IMR-90 (cell line): ENCODE measurements around the gene AGPAT3. TPM values are rescaled to one million over a fixed set of nuclear protein-coding genes. Genes with fewer than 3 reads are reported as not detected.
"Not testable (repeated sequence)": the region's sequence is repeated elsewhere in the genome, so short reads cannot be mapped to it uniquely, and the experiment has no call there.

Experiments used
- ATAC-seq: fragments of 200-7000 bp; cut with Tn5 transposase; 2 replicates; pipeline ENCODE4 v1.9.1; 2020; ENCODE audit warnings: low read depth, mild to moderate bottlenecking, moderate library complexity
- BruUV-seq: library from RNA; stranded (reverse); fragments of 400-500 nt; replicated peaks from 2 replicates; lab custom pipeline; 2021; lab: Mats Ljungman, UMichigan
- CTCF ChIA-PET: fragments of 300-600 bp; formaldehyde crosslinking; extraction: SDS; loops from one replicate; lab custom pipeline; 2021; ENCODE audit warnings: antibody characterized with exemption; lab: Yijun Ruan, JAX
- POLR2A ChIA-PET: fragments of 300-600 bp; sonication (Branson Sonifier 250); formaldehyde crosslinking; loops from one replicate; lab custom pipeline; 2022; ENCODE audit warnings: antibody characterized with exemption; ENCODE audit not compliant: unreplicated experiment; lab: Charles Lee
- DNase-seq: peaks from one replicate; pipeline ENCODE4 v3.0.0; 2013
- H2AFZ ChIP-seq: replicated peaks from 2 replicates; pipeline ENCODE3; 2013; ENCODE audit warnings: low read length, mild to moderate bottlenecking; ENCODE audit not compliant: poor library complexity
- H2AK5ac ChIP-seq: 2 replicates; pipeline ENCODE4 v1.6.1; 2013; ENCODE audit warnings: low read depth, low read length, inconsistent platforms
- H2AK9ac ChIP-seq: replicated peaks from 2 replicates; pipeline ENCODE3; 2013; ENCODE audit warnings: mild to moderate bottlenecking, low read depth, low read length, moderate library complexity; ENCODE audit not compliant: poor library complexity
- H2BK120ac ChIP-seq: 2 replicates; pipeline ENCODE4 v1.6.1; 2013; ENCODE audit warnings: low read depth, low read length, inconsistent platforms
- H2BK15ac ChIP-seq: 3 replicates; pipeline ENCODE4 v1.6.1; 2013; ENCODE audit warnings: low read depth, low read length, inconsistent platforms
- H2BK20ac ChIP-seq: 2 replicates; pipeline ENCODE4 v1.6.1; 2013; ENCODE audit warnings: low read depth, mild to moderate bottlenecking, inconsistent platforms, low read length, moderate library complexity
- H2BK5ac ChIP-seq: 2 replicates; pipeline ENCODE4 v1.6.1; 2013; ENCODE audit warnings: mild to moderate bottlenecking, low read depth, low read length, inconsistent platforms; ENCODE audit not compliant: poor library complexity, severe bottlenecking
- H3K14ac ChIP-seq: replicated peaks from 2 replicates; pipeline ENCODE4 v1.6.1; 2013; ENCODE audit warnings: low read depth, low read length, inconsistent platforms
- H3K18ac ChIP-seq: 2 replicates; pipeline ENCODE4 v1.6.1; 2013; ENCODE audit warnings: low read depth, low read length, control low read depth
- H3K23ac ChIP-seq: 2 replicates; pipeline ENCODE4 v1.6.1; 2013; ENCODE audit warnings: low read depth, low read length, inconsistent platforms
- H3K27ac ChIP-seq: 2 replicates; pipeline ENCODE4 v1.5.1; 2013; ENCODE audit warnings: mild to moderate bottlenecking, control low read depth, low read length; ENCODE audit not compliant: insufficient read depth
- H3K27me3 ChIP-seq: 2 replicates; pipeline ENCODE4 v1.6.1; 2013; ENCODE audit warnings: low read length; ENCODE audit not compliant: control insufficient read depth, insufficient read depth
- H3K36me3 ChIP-seq: 2 replicates; pipeline ENCODE4 v1.6.1; 2013; ENCODE audit warnings: low read length, mixed read lengths; ENCODE audit not compliant: control insufficient read depth, insufficient read depth
- H3K4ac ChIP-seq: 2 replicates; pipeline ENCODE4 v1.6.1; 2013; ENCODE audit warnings: low read depth, low read length, inconsistent platforms
- H3K4me1 ChIP-seq: 2 replicates; pipeline ENCODE4 v1.6.1; 2013; ENCODE audit warnings: low read length, mixed read lengths; ENCODE audit not compliant: control insufficient read depth, insufficient read depth
- H3K4me2 ChIP-seq: 2 replicates; pipeline ENCODE4 v1.6.1; 2013; ENCODE audit warnings: low read depth, mild to moderate bottlenecking, control low read depth, low read length, moderate library complexity
- H3K4me3 ChIP-seq: 2 replicates; pipeline ENCODE4 v1.5.1; 2013; ENCODE audit warnings: low read depth, mild to moderate bottlenecking, control low read depth, low read length, moderate library complexity; ENCODE audit not compliant: insufficient read depth
- H3K56ac ChIP-seq: 2 replicates; pipeline ENCODE4 v1.6.1; 2013; ENCODE audit warnings: low read length, inconsistent platforms; ENCODE audit not compliant: insufficient read depth; ENCODE audit errors: extremely low read depth
- H3K79me1 ChIP-seq, 2 experiments: 2 replicates each; pipeline ENCODE4 v1.6.1; 2013; ENCODE audit warnings: low read length in 2 of 2, inconsistent platforms in 1 of 2, low read depth in 1 of 2
- H3K9ac ChIP-seq: 2 replicates; pipeline ENCODE4 v1.6.1; 2013; ENCODE audit warnings: low read depth, low read length, control low read depth
- H3K9me1 ChIP-seq: 2 replicates; pipeline ENCODE4 v1.6.1; 2013; ENCODE audit warnings: low read length, inconsistent platforms; ENCODE audit not compliant: insufficient read depth
- H3K9me3 ChIP-seq: 2 replicates; pipeline ENCODE4 v1.6.1; 2013; ENCODE audit warnings: low read length; ENCODE audit not compliant: control insufficient read depth, insufficient read depth
- H4K20me1 ChIP-seq: 2 replicates; pipeline ENCODE4 v1.6.1; 2013; ENCODE audit warnings: low read length, inconsistent platforms; ENCODE audit not compliant: insufficient read depth
- H4K5ac ChIP-seq: 2 replicates; pipeline ENCODE4 v1.6.1; 2013; ENCODE audit warnings: mild to moderate bottlenecking, low read depth, low read length, control low read depth
- H4K8ac ChIP-seq, 2 experiments: 2 replicates each; pipeline ENCODE4 v1.6.1; 2013; ENCODE audit warnings: low read depth in 2 of 2, low read length in 2 of 2, control low read depth in 1 of 2, inconsistent platforms in 1 of 2
- H4K91ac ChIP-seq: 2 replicates; pipeline ENCODE4 v1.6.1; 2013; ENCODE audit warnings: low read depth, low read length, inconsistent platforms; ENCODE audit not compliant: insufficient read depth
- CTCF ChIP-seq: conservative IDR thresholded peaks from 2 replicates; pipeline ENCODE4 v1.5.1; 2012; ENCODE audit warnings: mild to moderate bottlenecking, low read depth, low read length, improper control_type of control experiment
- FOS ChIP-seq: fragments of 150-350 bp; IDR thresholded peaks from 2 replicates; pipeline ENCODE4 v1.6.1; 2016; ENCODE audit warnings: low read depth, low read length
- POLR2A ChIP-seq: IDR thresholded peaks from 2 replicates; pipeline ENCODE4 v1.6.1; 2012; ENCODE audit warnings: mild to moderate bottlenecking, low read depth, low read length
- WGBS, 2 experiments: methylation state at CpG; one replicate each; pipeline versions ENCODE4 v1.1.5 to v1.1.7; 2013; ENCODE audit warnings: missing lambda C conversion rate in 2 of 2; ENCODE audit not compliant: insufficient read length in 1 of 2; ENCODE audit errors: extremely low coverage in 2 of 2; 5-methylcytosine and 5-hydroxymethylcytosine counted together
- dilution Hi-C: fragments of 300-500 bp; cut with HindIII; formaldehyde crosslinking; loops from one replicate; pipeline ENCODE4 v1.14.3; 2018; ENCODE audit warnings: low sequenced_read_pairs; ENCODE audit not compliant: unreplicated experiment
- in situ Hi-C: fragments of 300-500 bp; cut with MboI; formaldehyde crosslinking; loops from 3 replicates; pipeline ENCODE4 v1.14.3; 2019; ENCODE audit warnings: low sequenced_read_pairs, inconsistent platforms, mixed read lengths
- intact Hi-C: fragments of 100-400 bp; cut with micrococcal nuclease; formaldehyde crosslinking; loops from 2 replicates; pipeline ENCODE4 v1.10.0; 2022
- polyA plus RNA-seq, 3 experiments: library from polyadenylated mRNA; depleted of rRNA; stranded (reverse); fragments of >200 nt; gene quantifications; 2 replicates each; pipeline ENCODE4 v1.2.3, GENCODE V29; 2012; ENCODE audit warnings: low replicate concordance in 1 of 3
- total RNA-seq: library from RNA; depleted of rRNA; stranded (reverse); fragments of >200 nt; gene quantifications from 2 replicates; pipeline ENCODE4 v1.2.3, GENCODE V29; 2012

Gene AGPAT3
- total and polyA plus RNA-seq, 2 of the 4 experiments (the other 2 are of a cell fraction) = 27.1 to 38.7 TPM

- H3K9ac ChIP-seq = no peak overlapping the region
- H3K36me3 ChIP-seq = no peaks in the 10 kb centered on the region
- H3K4me2 ChIP-seq = no peak overlapping the region
- no peaks in the 10 kb centered on the region for H4K20me1 ChIP-seq
- no peak overlapping the region for H4K5ac ChIP-seq
- H2AFZ ChIP-seq = no peak overlapping the region
- no peak overlapping the region for H3K27ac ChIP-seq
- H3K4me3 ChIP-seq = no peak overlapping the region
- peaks cover 4% of the 10 kb centered on the region; the same call in 1 of the 2 replicates for H3K4me1 ChIP-seq
- H3K79me1 ChIP-seq = no peaks in the 10 kb centered on the region
- in situ Hi-C loops (no loop called here), dilution Hi-C loops (no loop called here), intact Hi-C loops (no loop called here)
- no peak overlapping the region for H2AK5ac ChIP-seq
- H4K8ac ChIP-seq = no peak overlapping the region
- H3K56ac ChIP-seq = no peak overlapping the region
- H2BK20ac ChIP-seq = no peak overlapping the region
- H4K91ac ChIP-seq = no peak overlapping the region
- no peak overlapping the region for H3K14ac ChIP-seq
- H2AK9ac ChIP-seq = no peak overlapping the region
- no peak for ATAC-seq
- H3K27me3 ChIP-seq = no peaks in the 10 kb centered on the region; the same call in 1 of the 2 replicates
- H3K23ac ChIP-seq = no peak overlapping the region
- TF ChIP-seq CTCF (no peak), POLR2A (no peak), FOS (no peak)
- POLR2A ChIA-PET = no interaction called here
- WGBS, 2 experiments = 80% methylated on average over 9 of the region's 11 CpGs; no CpG with 5 or more reads in 1 of the 2 experiments
- no peak overlapping the region for H2BK15ac ChIP-seq
- no peak overlapping the region for H2BK5ac ChIP-seq
- H3K18ac ChIP-seq = no peak overlapping the region
- H3K9me3 ChIP-seq = peaks cover 10% of the 10 kb centered on the region
- no peak overlapping the region for H2BK120ac ChIP-seq
- H3K9me1 ChIP-seq = peaks cover 4% of the 10 kb centered on the region; the same call in 1 of the 2 replicates
- no TSS peak for BruUV-seq
- H3K4ac ChIP-seq = no peak overlapping the region
- no peak for DNase-seq
- CTCF ChIA-PET = no interaction called here
Measured at GRCh38 chr21:43820466-43820865, 44.6 kb upstream of the AGPAT3 start.

- H2AFZ ChIP-seq, H3K4me1 ChIP-seq, H3K14ac ChIP-seq, H3K27ac ChIP-seq, H3K4ac ChIP-seq, in situ Hi-C loops, dilution Hi-C loops, H3K9ac ChIP-seq, BruUV-seq, H3K79me1 ChIP-seq, H3K4me3 ChIP-seq, H4K20me1 ChIP-seq, H3K9me1 ChIP-seq, H3K27me3 ChIP-seq, H4K8ac ChIP-seq, DNase-seq, intact Hi-C loops, H2BK15ac ChIP-seq, H4K91ac ChIP-seq, ATAC-seq, POLR2A ChIA-PET, H2AK5ac ChIP-seq, H3K36me3 ChIP-seq, H2BK120ac ChIP-seq, H4K5ac ChIP-seq, H3K4me2 ChIP-seq, H2BK5ac ChIP-seq, H2BK20ac ChIP-seq, H3K18ac ChIP-seq, CTCF ChIA-PET, H2AK9ac ChIP-seq, H3K56ac ChIP-seq, H3K23ac ChIP-seq, H3K9me3 ChIP-seq: not testable (repeated sequence)
- WGBS, 2 experiments = no CpG with 5 or more reads among the region's 25 CpGs
Measured at GRCh38 chr21:43822166-43822565, 42.9 kb upstream of the AGPAT3 start.
